Testis (tissue), 2 donors: ENCODE data around the gene NUDT2.
"Not testable (repeated sequence)": the region's sequence is repeated elsewhere in the genome, so short reads cannot be mapped to it uniquely, and the experiment has no call there.

ENCODE experiments used
- CTCF ChIP-seq, 3 experiments: fragments of 450-650 bp in 2 of 3; fragments of 200-600 bp in 1 of 3; sonication (generic) in 1 of 3; IDR thresholded peaks; one replicate each; pipeline ENCODE4 v1.5.1; 2016 to 2019; ENCODE audit warnings: antibody characterized with exemption in 3 of 3, mild to moderate bottlenecking in 2 of 3, moderate library complexity in 1 of 3
- POLR2A ChIP-seq: fragments of 450-650 bp; IDR thresholded peaks from one replicate; pipeline ENCODE4 v1.6.1; 2017; ENCODE audit warnings: antibody characterized with exemption, mild to moderate bottlenecking, moderate library complexity

GRCh38 chr9:34301064-34301463 is 28.3 kb upstream of the NUDT2 start:
- TF ChIP-seq CTCF (IDR thresholded peaks at IDR 0.05); POLR2A: not testable (repeated sequence)
